Lower leg skin (tissue), 4 donors: ENCODE measurements around the gene HSDL1. TPM values are rescaled to one million over a fixed set of nuclear protein-coding genes. Genes with fewer than 3 reads are reported as not detected.

ENCODE experiments used
- DNase-seq, 2 donors: peaks; one replicate each; pipeline ENCODE4 v3.0.0-alpha.2; 2019; ENCODE audit warnings: low spot score in 2 of 2
- H3K4me3 ChIP-seq: fragments of 200-600 bp; sonication (generic); 2 replicates; pipeline ENCODE4 v1.5.1; 2017; ENCODE audit warnings: mild to moderate bottlenecking, low read depth; ENCODE audit not compliant: poor library complexity, severe bottlenecking
- CTCF ChIP-seq, 3 donors: fragments of 450-650 bp; IDR thresholded peaks; one replicate each; pipeline ENCODE4 v1.5.1; 2016; ENCODE audit warnings: antibody characterized with exemption in 3 of 3, mild to moderate bottlenecking in 3 of 3, moderate library complexity in 2 of 3
- POLR2A ChIP-seq, 2 donors: fragments of 450-650 bp; IDR thresholded peaks; one replicate each; pipeline ENCODE4 v1.6.1; 2016 to 2017; ENCODE audit warnings: antibody characterized with exemption in 2 of 2, mild to moderate bottlenecking in 1 of 2, moderate library complexity in 1 of 2
- WGBS, 2 donors: methylation state at CpG; one replicate each; pipeline ENCODE4 v1.1.5; 2018; 5-methylcytosine and 5-hydroxymethylcytosine counted together
- intact Hi-C: fragments of 100-400 bp; cut with DNase I; formaldehyde crosslinking; loops from one replicate; pipeline ENCODE4 v1.15.0; 2023; ENCODE audit warnings: low total_unique reads
- total RNA-seq, 4 donors: library from RNA; depleted of rRNA; stranded (reverse); fragments of >200 nt; gene quantifications; one replicate each; pipeline ENCODE4 v1.1.0, GENCODE V29; 2016

HSDL1 gene
- total RNA-seq, 4 donors from 2014 or later, result 8.0 to 14.2 (median 12.0) TPM

- 54 to 58% methylated on average over 11 of the region's 11 CpGs for WGBS, 2 donors
- TF ChIP-seq POLR2A (IDR thresholded peaks at IDR 0.05), result no peak
- TF ChIP-seq CTCF (IDR thresholded peaks at IDR 0.05), result no peak
- no peak overlapping the region for H3K4me3 ChIP-seq
- peak; percentile 47 to 88 for DNase-seq
- intact Hi-C loops, result no loop called here
Observed at GRCh38 chr16:84084570-84085270, 60.3 kb downstream of the HSDL1 start.

- no peak for DNase-seq
- WGBS, 2 donors, result 75 to 83% methylated on average over 11 of the region's 11 CpGs
- intact Hi-C loops, result no loop called here
- no peak overlapping the region for H3K4me3 ChIP-seq
- no peak for TF ChIP-seq CTCF (IDR thresholded peaks at IDR 0.05)
Observed at GRCh38 chr16:84082835-84083569, 62.0 kb downstream of the HSDL1 start.

GRCh38 chr16:84082110-84082509 lies 62.9 kb downstream of the HSDL1 start:
- no peak for TF ChIP-seq CTCF (IDR thresholded peaks at IDR 0.05)
- no peak for TF ChIP-seq POLR2A (IDR thresholded peaks at IDR 0.05)
- intact Hi-C loops, result no loop called here
- DNase-seq, result no peak
- WGBS, 2 donors, result 88% methylated on average over 6 of the region's 6 CpGs
- H3K4me3 ChIP-seq, result no peak overlapping the region

GRCh38 chr16:84081446-84081989 lies 63.5 kb downstream of the HSDL1 start:
- intact Hi-C loops, result no loop called here
- TF ChIP-seq CTCF (IDR thresholded peaks at IDR 0.05), result no peak
- TF ChIP-seq POLR2A (IDR thresholded peaks at IDR 0.05), result no peak
- 76 to 88% methylated on average over 14 of the region's 14 CpGs for WGBS, 2 donors
- H3K4me3 ChIP-seq, result no peak overlapping the region
- DNase-seq, result no peak

- no peak for TF ChIP-seq CTCF (IDR thresholded peaks at IDR 0.05)
- TF ChIP-seq POLR2A (IDR thresholded peaks at IDR 0.05), result no peak
- intact Hi-C loops, result no loop called here
- DNase-seq, result no peak
- 82 to 83% methylated on average over 6 of the region's 6 CpGs for WGBS, 2 donors
- no peak overlapping the region for H3K4me3 ChIP-seq
Observed at GRCh38 chr16:84080813-84081212, 64.2 kb downstream of the HSDL1 start.
